GM21825 (cell line): Measurements from ENCODE around the gene ATG7.
"Not testable (repeated sequence)": the region's sequence is repeated elsewhere in the genome, so short reads cannot be mapped to it uniquely, and the experiment has no call there.

ENCODE experiments used
- ATAC-seq: cut with Tn5 transposase; IDR thresholded peaks from one replicate; pipeline ENCODE4 v1.9.1; 2021; ENCODE audit warnings: mild to moderate bottlenecking, moderate library complexity; ENCODE audit not compliant: unreplicated experiment

ATG7 gene

GRCh38 chr3:11384074-11384473 is 111.9 kb downstream of the ATG7 start:
- ATAC-seq = no peak

GRCh38 chr3:11385326-11385725 is 113.1 kb downstream of the ATG7 start:
- no peak for ATAC-seq

GRCh38 chr3:11385891-11386290 is 113.7 kb downstream of the ATG7 start:
- ATAC-seq = no peak

GRCh38 chr3:11386465-11387113 is 114.4 kb downstream of the ATG7 start:
- no peak for ATAC-seq

- no peak for ATAC-seq
These were observed 117.4 kb downstream of the ATG7 start for GRCh38 chr3:11389386-11390268.

GRCh38 chr3:11390411-11391131 is 118.4 kb downstream of the ATG7 start:
- ATAC-seq = no peak

GRCh38 chr3:11391174-11391879 is 119.1 kb downstream of the ATG7 start:
- no peak for ATAC-seq

- no peak for ATAC-seq
These were observed 120.0 kb downstream of the ATG7 start for GRCh38 chr3:11392014-11392859.

- no peak for ATAC-seq
These were observed 120.6 kb downstream of the ATG7 start for GRCh38 chr3:11392860-11393114.

- ATAC-seq = no peak
These were observed 121.2 kb downstream of the ATG7 start for GRCh38 chr3:11393401-11393800.

- no peak for ATAC-seq
These were observed 122.2 kb downstream of the ATG7 start for GRCh38 chr3:11394392-11394791.

GRCh38 chr3:11400213-11400612 is 128.0 kb downstream of the ATG7 start:
- ATAC-seq = no peak

- no peak for ATAC-seq
These were observed 129.2 kb downstream of the ATG7 start for GRCh38 chr3:11401434-11401833.

GRCh38 chr3:11405323-11405722 is 133.1 kb downstream of the ATG7 start:
- no peak for ATAC-seq

- ATAC-seq = no peak
These were observed 135.4 kb downstream of the ATG7 start for GRCh38 chr3:11407644-11408043.

GRCh38 chr3:11408324-11408859 is 136.2 kb downstream of the ATG7 start:
- not testable (repeated sequence) for ATAC-seq

- ATAC-seq = no peak
These were observed 138.4 kb downstream of the ATG7 start for GRCh38 chr3:11410564-11410963.

GRCh38 chr3:11411956-11412355 is 139.8 kb downstream of the ATG7 start:
- no peak for ATAC-seq

- no peak for ATAC-seq
These were observed 140.9 kb downstream of the ATG7 start for GRCh38 chr3:11413071-11413470.

GRCh38 chr3:11415099-11415498 is 142.9 kb downstream of the ATG7 start:
- ATAC-seq = no peak
